GM19023 (cell line): ENCODE results near the gene ACSF3.

Source experiments
- ATAC-seq: cut with Tn5 transposase; IDR thresholded peaks from one replicate; pipeline ENCODE4 v1.9.1; 2021; ENCODE audit warnings: mild to moderate bottlenecking, moderate library complexity; ENCODE audit not compliant: unreplicated experiment

The ACSF3 gene

GRCh38 chr16:89142474-89143195 is 49.0 kb downstream of the ACSF3 start:
- ATAC-seq, result no peak

DNA sequence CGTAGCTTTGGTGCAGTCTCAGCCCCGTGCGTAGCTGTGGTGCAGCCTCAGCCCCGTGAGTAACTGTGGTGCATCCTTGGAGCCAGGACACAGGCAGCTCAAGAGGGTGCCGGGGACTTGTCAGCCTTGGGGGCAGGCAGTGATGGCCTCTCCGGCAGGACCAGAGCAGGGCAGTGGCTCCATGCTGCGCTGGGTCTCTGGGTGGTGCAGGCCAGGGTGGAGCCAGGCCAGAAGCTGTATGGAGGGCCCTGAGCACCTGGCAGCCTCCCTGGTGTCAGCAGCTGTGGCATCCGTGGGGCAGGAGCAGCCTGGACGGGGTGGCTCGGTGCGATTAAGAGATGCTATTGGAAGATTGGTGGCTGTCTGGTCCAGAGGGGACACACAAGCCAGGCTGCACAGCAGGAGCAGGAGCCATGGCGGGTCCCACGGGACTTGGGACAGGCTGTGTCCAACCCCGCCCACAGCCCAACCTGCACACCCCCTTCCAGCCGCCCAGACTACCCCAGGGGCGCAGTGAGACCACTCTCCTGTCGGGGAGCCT is 49.6 kb downstream of the ACSF3 start:
- no peak for ATAC-seq

DNA sequence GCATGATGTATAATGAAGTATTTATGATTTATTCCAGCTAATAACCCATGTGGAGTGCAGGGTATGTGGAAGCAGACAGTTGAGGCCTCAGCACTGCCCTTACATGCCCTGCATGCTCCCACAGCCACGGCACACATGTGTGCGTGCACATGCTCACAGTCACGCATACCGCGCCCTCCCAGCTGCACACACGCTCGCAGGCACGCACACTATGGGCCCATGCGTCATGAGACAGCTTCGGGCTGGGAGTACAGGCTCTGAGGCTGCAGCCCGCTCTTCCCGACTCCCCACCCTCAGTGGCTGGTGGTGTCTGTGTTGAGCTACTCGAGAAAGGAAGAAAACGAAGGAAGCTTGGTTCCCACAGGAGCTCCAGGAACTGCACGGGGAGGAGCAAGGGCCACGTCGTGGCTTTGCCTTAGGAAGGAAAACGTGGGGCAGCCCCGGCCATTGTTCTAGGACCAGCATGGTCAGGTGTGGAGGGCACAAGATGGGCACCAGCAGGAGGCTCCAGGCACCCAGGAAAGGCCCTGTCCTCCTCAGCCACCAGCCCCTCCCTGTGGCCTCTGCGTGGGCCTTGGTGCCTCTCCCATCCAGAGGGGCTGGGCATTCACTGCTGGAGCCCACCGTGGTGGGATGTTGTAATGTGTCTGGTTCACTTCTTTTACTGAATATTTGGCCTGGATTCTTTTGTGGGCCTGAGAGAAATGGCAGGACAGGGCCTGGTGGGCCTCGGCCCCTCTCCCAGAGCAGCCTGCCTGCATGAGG is 50.4 kb downstream of the ACSF3 start:
- ATAC-seq, result no peak

DNA sequence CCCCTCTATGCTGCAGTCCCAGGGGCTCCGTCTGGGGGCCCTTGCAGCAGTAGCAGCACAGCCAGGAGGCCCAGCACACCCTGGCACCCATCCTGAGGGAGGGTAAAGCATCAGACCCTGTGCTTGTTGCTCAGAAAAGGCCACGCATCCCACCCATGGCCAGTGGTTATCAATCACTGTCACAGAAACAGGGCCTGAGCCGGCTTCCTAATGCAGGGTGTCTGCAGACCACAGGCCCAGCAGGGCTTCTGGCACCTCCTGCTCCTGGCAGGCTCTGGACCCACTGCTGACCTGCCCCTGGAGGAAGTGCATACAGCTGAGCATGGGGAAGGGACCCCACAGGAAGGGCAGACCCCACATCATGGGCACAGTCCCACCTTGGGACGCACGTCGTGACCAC is 51.0 kb downstream of the ACSF3 start:
- no peak for ATAC-seq

DNA sequence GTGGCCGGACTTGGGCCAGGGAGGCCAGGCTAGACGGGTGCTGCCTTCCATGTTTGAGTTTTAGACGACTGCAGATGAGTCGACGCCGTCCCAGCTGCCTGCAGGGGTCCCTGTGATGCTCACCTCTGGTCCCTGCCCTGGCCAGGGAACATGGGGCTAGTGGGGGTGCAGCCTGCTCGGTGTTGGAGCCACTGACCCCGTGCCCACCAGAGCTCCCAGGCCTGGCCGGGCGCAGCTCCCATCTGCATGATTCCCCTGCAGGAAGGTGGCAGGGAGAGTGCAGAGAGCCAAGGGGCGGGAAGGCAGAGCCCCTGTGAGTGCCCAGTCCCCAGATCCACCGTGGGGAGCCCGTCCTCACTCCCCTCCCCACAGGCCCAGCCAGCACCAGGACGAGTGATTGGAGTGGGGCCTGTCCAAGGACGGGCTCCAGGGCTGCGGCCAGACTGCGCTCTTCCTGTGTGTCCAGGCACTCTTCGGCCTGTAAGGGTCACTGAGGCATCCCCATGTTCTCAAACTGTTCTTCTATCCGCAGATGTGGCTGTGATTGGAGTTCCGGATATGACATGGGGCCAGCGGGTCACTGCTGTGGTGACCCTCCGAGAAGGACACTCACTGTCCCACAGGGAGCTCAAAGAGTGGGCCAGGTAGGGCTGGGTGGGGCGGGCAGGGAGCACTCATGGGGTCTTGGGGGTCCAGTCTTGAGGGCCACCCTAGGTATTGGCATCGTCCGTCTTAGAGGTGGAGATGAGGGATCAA is 51.9 kb downstream of the ACSF3 start:
- no peak for ATAC-seq

GRCh38 chr16:89146211-89147005 is 52.8 kb downstream of the ACSF3 start:
- no peak for ATAC-seq

GRCh38 chr16:89147085-89147817 is 53.6 kb downstream of the ACSF3 start:
- no peak for ATAC-seq

- ATAC-seq, result no peak
These were observed 55.7 kb downstream of the ACSF3 start for GRCh38 chr16:89149386-89149785.

DNA sequence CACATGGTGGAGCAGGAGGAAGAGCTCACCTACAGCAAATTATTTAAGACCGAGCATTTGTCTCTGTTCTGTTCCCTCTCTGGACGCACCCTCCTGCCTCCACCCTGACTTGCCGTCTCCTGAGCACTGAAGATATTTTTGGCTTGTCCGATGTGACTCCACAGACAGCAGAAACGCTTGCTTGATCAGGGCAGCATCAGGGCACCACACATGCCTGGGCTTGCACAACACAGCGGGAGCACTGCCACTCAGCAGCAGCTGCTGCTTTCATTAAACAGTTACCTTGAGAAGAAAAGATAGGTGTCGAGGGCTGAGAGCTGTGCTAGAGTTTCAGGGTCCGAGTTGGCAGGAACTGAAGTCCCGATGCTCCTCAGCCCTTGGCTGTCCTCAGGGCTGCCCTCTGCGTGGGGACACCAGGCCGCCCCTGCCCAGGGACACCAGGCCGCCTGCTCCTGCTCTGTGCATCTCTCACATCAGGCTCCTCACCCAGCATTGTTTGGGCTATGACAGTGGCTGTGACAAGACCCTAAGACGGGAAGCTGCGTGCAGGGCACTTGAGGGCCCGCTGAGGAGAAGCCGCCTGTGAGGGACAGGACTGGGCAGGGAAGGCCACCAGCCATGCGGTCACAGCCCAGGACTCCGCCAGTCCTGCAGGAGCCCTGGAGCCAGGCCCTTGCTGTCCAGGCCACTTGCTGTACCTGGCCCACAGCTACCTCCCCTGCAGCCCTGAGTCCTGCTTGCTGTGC is 56.6 kb downstream of the ACSF3 start:
- no peak for ATAC-seq

DNA sequence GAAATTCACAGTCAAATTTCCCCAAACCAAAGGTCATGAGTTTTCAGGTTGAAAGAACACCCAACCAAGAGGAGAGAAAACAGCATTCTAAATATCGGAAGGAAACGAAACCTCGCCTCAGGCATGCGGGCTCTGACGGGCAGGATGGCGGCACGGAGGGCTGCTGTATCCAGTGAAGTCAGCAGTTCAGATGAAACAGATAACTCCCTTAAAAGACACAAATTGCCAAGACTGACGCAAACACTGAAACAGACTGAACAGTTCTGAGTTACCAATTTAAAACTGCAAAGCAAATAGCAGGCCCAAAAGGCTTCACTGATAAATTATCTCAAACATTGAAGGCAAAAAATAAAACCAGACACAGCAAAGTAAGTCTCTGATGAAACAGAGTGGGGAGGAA is 57.3 kb downstream of the ACSF3 start:
- ATAC-seq, result no peak

- ATAC-seq, result no peak
These were observed 59.4 kb downstream of the ACSF3 start for GRCh38 chr16:89152831-89153700.

GRCh38 chr16:89153848-89154271 is 60.2 kb downstream of the ACSF3 start:
- no peak for ATAC-seq

DNA sequence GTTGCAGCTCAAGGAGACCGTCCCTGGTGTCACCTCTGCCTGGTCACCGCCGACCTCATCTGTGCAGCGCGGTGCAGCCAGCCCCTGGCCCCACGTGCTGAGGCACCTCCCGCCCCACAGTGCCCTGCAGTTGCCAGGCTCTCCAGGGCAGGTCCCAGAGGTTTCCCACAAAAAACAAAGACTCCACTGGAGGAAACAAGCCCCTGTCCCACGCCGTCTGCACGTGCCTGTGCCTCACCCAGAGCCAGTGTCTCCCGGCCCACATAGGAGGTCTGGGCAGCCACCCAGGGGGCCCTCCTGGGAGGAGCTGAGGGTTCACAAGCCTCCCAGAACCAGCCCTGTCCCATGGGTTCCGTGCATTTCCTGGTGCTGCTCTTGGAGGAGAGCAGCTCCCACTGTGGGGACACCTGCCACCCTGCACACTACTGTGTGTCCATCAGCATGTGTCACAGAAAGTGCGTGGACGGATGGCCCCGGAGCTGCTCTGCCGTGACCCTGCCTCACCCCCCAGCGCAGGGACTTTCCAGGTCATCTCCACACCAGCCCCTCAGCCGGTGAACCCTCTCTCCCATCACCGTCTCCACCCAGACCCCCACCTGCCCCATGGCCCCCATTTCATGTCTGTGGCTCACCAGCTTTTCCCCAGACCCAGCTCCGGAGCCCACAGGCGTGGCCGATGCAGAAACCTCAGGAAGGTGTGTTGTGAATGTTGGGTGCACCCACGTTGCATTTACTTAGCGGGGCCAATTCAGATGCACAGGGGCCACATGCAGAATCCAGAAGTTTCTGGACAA is 60.9 kb downstream of the ACSF3 start:
- ATAC-seq, result no peak

DNA sequence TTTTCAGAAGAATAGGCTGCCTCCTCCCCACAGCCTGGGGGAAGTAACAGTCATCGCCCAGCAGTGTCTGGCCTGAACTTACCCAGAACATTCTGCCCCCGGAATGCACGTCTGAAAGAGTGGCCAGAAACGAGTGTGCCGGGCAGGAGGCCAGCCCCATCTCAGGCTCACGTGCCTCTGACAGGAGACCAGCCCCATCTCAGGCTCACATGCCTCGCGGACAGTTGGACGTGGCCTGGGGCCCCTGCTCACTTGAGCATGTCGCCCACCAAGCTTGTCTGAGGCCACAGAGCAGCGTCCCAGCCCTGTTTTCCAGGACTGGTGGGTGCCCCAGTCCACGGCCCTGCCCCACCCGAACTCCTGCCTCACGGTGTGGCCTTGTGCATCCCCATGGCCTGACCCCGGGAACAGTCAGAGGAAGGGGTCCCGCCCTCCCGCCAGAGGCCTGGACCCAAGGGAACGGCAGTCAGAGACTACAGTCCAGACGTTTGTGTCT is 61.6 kb downstream of the ACSF3 start:
- no peak for ATAC-seq

- no peak for ATAC-seq
These were observed 62.4 kb downstream of the ACSF3 start for GRCh38 chr16:89155851-89156739.
